HepG2 (cell line): ENCODE data around the gene KRT77. TPM values are rescaled to one million over a fixed set of nuclear protein-coding genes. Genes with fewer than 3 reads are reported as not detected.

ENCODE experiments used
- ATAC-seq: fragments of 200-7000 bp; cut with Tn5 transposase; 3 replicates; pipeline ENCODE4 v1.9.1; 2020; ENCODE audit warnings: mild to moderate bottlenecking, moderate library complexity
- BruUV-seq: library from RNA; stranded (reverse); fragments of 400-500 nt; replicated peaks from 2 replicates; lab custom pipeline; 2021; lab: Mats Ljungman, UMichigan
- CTCF ChIA-PET: fragments of 300-600 bp; formaldehyde crosslinking; extraction: SDS; loops from one replicate; lab custom pipeline; 2021; ENCODE audit warnings: low total read pairs, inconsistent platforms, low intra/inter-chr PET ratio; lab: Yijun Ruan, JAX
- POLR2A ChIA-PET: fragments of 350-600 bp; sonication (Branson Sonifier 250); formaldehyde crosslinking; loops from one replicate; lab custom pipeline; 2020; ENCODE audit warnings: antibody characterized with exemption, inconsistent platforms; lab: Yijun Ruan, JAX
- DNase-seq: peaks from one replicate; pipeline ENCODE4 v3.0.0-alpha.2; 2015; ENCODE audit warnings: low spot score
- FAIRE-seq: peaks from 3 replicates; lab custom pipeline; 2011; peaks lifted over from hg19 to GRCh38; lab: Jason Lieb, UNC
- H2AFZ ChIP-seq: one replicate; pipeline ENCODE4 v1.6.1; 2011; ENCODE audit warnings: low read length, inconsistent platforms
- H3K27ac ChIP-seq: fragments of 300-600 bp; 3 replicates; pipeline ENCODE4 v1.8.0; 2011; ENCODE audit warnings: mixed run types, mild to moderate bottlenecking, mixed read lengths, low read length, inconsistent platforms; ENCODE audit not compliant: insufficient read depth; ENCODE audit errors: extremely low read length
- H3K27me3 ChIP-seq, 2 experiments: fragments of 200-600 bp in 1 of 2; 2 replicates in 1 of 2; 3 replicates in 1 of 2; pipeline versions ENCODE4 v1.6.0 to v1.8.0; 2011; ENCODE audit warnings: low read length in 2 of 2, mild to moderate bottlenecking in 2 of 2, moderate library complexity in 2 of 2, inconsistent platforms in 1 of 2; ENCODE audit not compliant: insufficient read depth in 2 of 2, control insufficient read depth in 1 of 2
- H3K36me3 ChIP-seq, 2 experiments: fragments of 200-600 bp in 1 of 2; replicated peaks in 1 of 2; 2 replicates in 1 of 2; 3 replicates in 1 of 2; pipeline versions ENCODE4 v1.5.1 to v1.8.0; 2011; ENCODE audit warnings: low read length in 2 of 2, inconsistent platforms in 1 of 2; ENCODE audit not compliant: insufficient read depth in 2 of 2, control insufficient read depth in 1 of 2
- H3K4me1 ChIP-seq: 2 replicates; pipeline ENCODE4 v1.5.1; 2012; ENCODE audit warnings: low read length, inconsistent platforms; ENCODE audit not compliant: insufficient read depth
- H3K4me2 ChIP-seq: 2 replicates; pipeline ENCODE4 v1.6.0; 2011; ENCODE audit warnings: low read depth, low read length, inconsistent platforms
- H3K4me3 ChIP-seq, 3 experiments: fragments of 200-600 bp in 1 of 3; sonication (generic), shearing (Covaris generic) in 1 of 3; replicated peaks in 1 of 3; 2 replicates each; pipeline ENCODE4 v1.5.1; 2011 to 2016; ENCODE audit warnings: low read length in 3 of 3, inconsistent platforms in 2 of 3, low read depth in 2 of 3, mild to moderate bottlenecking in 2 of 3, control low read depth in 1 of 3, mixed read lengths in 1 of 3; ENCODE audit not compliant: insufficient read depth in 1 of 3
- H3K79me2 ChIP-seq: one replicate; pipeline ENCODE4 v1.6.1; 2011; ENCODE audit warnings: low read length, inconsistent platforms; ENCODE audit not compliant: insufficient read depth
- H3K9ac ChIP-seq: 2 replicates; pipeline ENCODE4 v1.6.0; 2011; ENCODE audit warnings: mild to moderate bottlenecking, low read depth, low read length, inconsistent platforms; ENCODE audit not compliant: insufficient read depth
- H3K9me3 ChIP-seq: 2 replicates; pipeline ENCODE4 v1.5.1; 2012; ENCODE audit warnings: mild to moderate bottlenecking, low read length
- H4K20me1 ChIP-seq: 2 replicates; pipeline ENCODE4 v1.6.0; 2011; ENCODE audit warnings: inconsistent platforms, mild to moderate bottlenecking, low read length, moderate library complexity; ENCODE audit not compliant: insufficient read depth
- DBP ChIP-seq: sonication (generic); formaldehyde crosslinking; IDR thresholded peaks from 2 replicates; pipeline ENCODE4 v1.4.0; 2020; ENCODE audit warnings: missing genetic modification reagents; ENCODE audit errors: not compliant biosample characterization
- MNT ChIP-seq: fragments of 450-650 bp; IDR thresholded peaks from 2 replicates; pipeline ENCODE4 v1.6.1; 2016
- PHB2 ChIP-seq: fragments of 450-650 bp; IDR thresholded peaks from 2 replicates; pipeline ENCODE4 v1.6.1; 2018; ENCODE audit not compliant: partially characterized antibody
- SYNCRIP ChIP-seq: fragments of 200-400 bp; formaldehyde crosslinking; IDR thresholded peaks from 2 replicates; pipeline ENCODE4 v1.6.1; 2018; ENCODE audit warnings: mild to moderate bottlenecking, low read depth, low read length; ENCODE audit not compliant: insufficient read depth
- ZBTB46 ChIP-seq: sonication (generic); formaldehyde crosslinking; IDR thresholded peaks from 2 replicates; pipeline ENCODE4 v1.4.0; 2020; ENCODE audit warnings: mild to moderate bottlenecking, missing genetic modification reagents, borderline replicate concordance
- ZNF788 ChIP-seq: sonication (generic); formaldehyde crosslinking; IDR thresholded peaks from 2 replicates; pipeline ENCODE4 v1.5.0; 2020; ENCODE audit warnings: mild to moderate bottlenecking, missing genetic modification reagents, borderline replicate concordance
- WGBS: methylation state at CpG from one replicate; pipeline ENCODE4 v1.1.6; 2017; ENCODE audit warnings: low lambda C conversion rate; 5-methylcytosine and 5-hydroxymethylcytosine counted together
- in situ Hi-C: cut with HindIII; loops from 2 replicates; pipeline ENCODE4 v1.10.0; 2017; ENCODE audit warnings: low pct_unique_long_range_greater_than_20kb; ENCODE audit not compliant: extremely low pct_ligation_motif_present
- intact Hi-C: fragments of 100-400 bp; cut with micrococcal nuclease; formaldehyde crosslinking; loops from one replicate; pipeline ENCODE4 v1.10.0; 2022; ENCODE audit not compliant: unreplicated experiment
- polyA plus RNA-seq, 8 experiments: library from polyadenylated mRNA; depleted of rRNA in 3 of 8; stranded (reverse) in 7 of 8; unstranded in 1 of 8; fragments of >200 nt; fragmentation: Illumina TruSeq in 4 of 8; extraction: Trizol in 4 of 8; gene quantifications; 2 replicates each; pipeline versions ENCODE4 v1.2.1 to v1.2.3, GENCODE V29; 2011 to 2016; ENCODE audit warnings: low read depth in 4 of 8, missing spikeins in 1 of 8, mixed read lengths in 1 of 8; ENCODE audit not compliant: insufficient read depth in 1 of 8
- total RNA-seq, 5 experiments: library from RNA; depleted of rRNA; stranded (reverse); fragments of >200 nt; fragmentation: Illumina TruSeq; extraction: Trizol; gene quantifications; 2 replicates each; pipeline ENCODE4 v1.2.3, GENCODE V29; 2016; ENCODE audit warnings: low read depth in 1 of 5
- TF ChIP-seq, protein P1 (sequence below): sonication (generic); formaldehyde crosslinking; IDR thresholded peaks from 2 replicates; pipeline ENCODE4 v1.9.0; 2021; ENCODE audit warnings: missing genetic modification reagents, borderline replicate concordance

KRT77 gene
- total and polyA plus RNA-seq, 2 of the 13 experiments (the other 11 are each of a cell fraction or from before 2014, with no cell fraction given), result not detected

DNA sequence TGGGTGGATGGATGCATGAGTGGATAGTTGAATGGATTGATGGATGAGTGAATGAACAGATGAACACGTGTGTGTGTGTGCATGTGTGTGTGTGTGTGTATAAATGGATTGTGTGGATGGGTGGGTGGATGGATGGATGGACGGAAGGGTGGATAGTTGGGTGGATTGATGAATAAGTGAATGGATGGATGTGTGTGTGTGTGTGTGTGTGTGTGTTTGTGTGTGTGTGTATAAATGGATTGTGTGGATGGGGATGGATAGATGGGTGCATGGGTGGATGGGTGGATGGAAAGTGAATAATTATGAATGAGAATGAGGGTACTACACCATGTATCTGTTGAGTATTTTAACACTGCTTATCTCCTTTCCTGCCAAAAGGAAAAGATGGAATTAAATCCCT, 986 bp downstream of the KRT77 start:
- H3K79me2 ChIP-seq, result no peaks in the 10 kb centered on the region
- no peak overlapping the region for H3K4me2 ChIP-seq
- POLR2A ChIA-PET, result no interaction called here
- peak; percentile 17; the same call in 1 of the 2 replicates for TF ChIP-seq MNT
- TF ChIP-seq PHB2, result no peak
- no peak for TF ChIP-seq ZNF788 (CRISPR knock-in tag)
- no peak for TF ChIP-seq DBP
- TF ChIP-seq, all 625 proteins: peak for 1
- no peak for ATAC-seq
- H2AFZ ChIP-seq, result no peak overlapping the region
- 4% methylated on average over 2 of the region's 2 CpGs for WGBS
- H3K27me3 ChIP-seq, result peaks cover 4 to 18% of the 10 kb centered on the region in 2 experiments; a peak in 4 of 5 replicates
- intact Hi-C loops (no loop called here), in situ Hi-C loops (no loop called here)
- H3K4me1 ChIP-seq, result no peaks in the 10 kb centered on the region
- no peak overlapping the region for H3K27ac ChIP-seq
- no TSS peak for BruUV-seq
- CTCF ChIA-PET, result no interaction called here
- no peak overlapping the region for H3K9ac ChIP-seq
- no peaks in the 10 kb centered on the region for H4K20me1 ChIP-seq
- FAIRE-seq, result no peak
- no peak for DNase-seq
- H3K36me3 ChIP-seq, result no peaks in the 10 kb centered on the region
- H3K9me3 ChIP-seq, result no peaks in the 10 kb centered on the region
- no peak overlapping the region for H3K4me3 ChIP-seq

GRCh38 chr12:52701281-52701680, 2.0 kb downstream of the KRT77 start:
- intact Hi-C loops, result no loop called here
- WGBS, result 47% methylated on average over 12 of the region's 12 CpGs
- no peak for ATAC-seq
- FAIRE-seq, result no peak
- no peak for DNase-seq
- no TSS peak for BruUV-seq
- CTCF ChIA-PET, result no interaction called here
- H3K4me3 ChIP-seq, result no peak overlapping the region
- no peaks in the 10 kb centered on the region for H3K4me1 ChIP-seq
- no peak for TF ChIP-seq SYNCRIP
- TF ChIP-seq, protein P1, sequence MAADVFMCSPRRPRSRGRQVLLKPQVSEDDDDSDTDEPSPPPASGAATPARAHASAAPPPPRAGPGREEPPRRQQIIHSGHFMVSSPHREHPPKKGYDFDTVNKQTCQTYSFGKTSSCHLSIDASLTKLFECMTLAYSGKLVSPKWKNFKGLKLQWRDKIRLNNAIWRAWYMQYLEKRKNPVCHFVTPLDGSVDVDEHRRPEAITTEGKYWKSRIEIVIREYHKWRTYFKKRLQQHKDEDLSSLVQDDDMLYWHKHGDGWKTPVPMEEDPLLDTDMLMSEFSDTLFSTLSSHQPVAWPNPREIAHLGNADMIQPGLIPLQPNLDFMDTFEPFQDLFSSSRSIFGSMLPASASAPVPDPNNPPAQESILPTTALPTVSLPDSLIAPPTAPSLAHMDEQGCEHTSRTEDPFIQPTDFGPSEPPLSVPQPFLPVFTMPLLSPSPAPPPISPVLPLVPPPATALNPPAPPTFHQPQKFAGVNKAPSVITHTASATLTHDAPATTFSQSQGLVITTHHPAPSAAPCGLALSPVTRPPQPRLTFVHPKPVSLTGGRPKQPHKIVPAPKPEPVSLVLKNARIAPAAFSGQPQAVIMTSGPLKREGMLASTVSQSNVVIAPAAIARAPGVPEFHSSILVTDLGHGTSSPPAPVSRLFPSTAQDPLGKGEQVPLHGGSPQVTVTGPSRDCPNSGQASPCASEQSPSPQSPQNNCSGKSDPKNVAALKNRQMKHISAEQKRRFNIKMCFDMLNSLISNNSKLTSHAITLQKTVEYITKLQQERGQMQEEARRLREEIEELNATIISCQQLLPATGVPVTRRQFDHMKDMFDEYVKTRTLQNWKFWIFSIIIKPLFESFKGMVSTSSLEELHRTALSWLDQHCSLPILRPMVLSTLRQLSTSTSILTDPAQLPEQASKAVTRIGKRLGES (CRISPR knock-in tag), result no peak
- TF ChIP-seq ZBTB46 (CRISPR knock-in tag), result no peak
- TF ChIP-seq, all 625 proteins: peak for 0
- H3K36me3 ChIP-seq, result no peaks in the 10 kb centered on the region
- H3K4me2 ChIP-seq, result no peak overlapping the region
- no peak overlapping the region for H2AFZ ChIP-seq
- H4K20me1 ChIP-seq, result no peaks in the 10 kb centered on the region
- no peaks in the 10 kb centered on the region for H3K9me3 ChIP-seq
- H3K9ac ChIP-seq, result no peak overlapping the region
- in situ Hi-C loops, result no loop called here
- H3K27me3 ChIP-seq, result peaks cover 4 to 18% of the 10 kb centered on the region in 2 experiments; a peak in 4 of 5 replicates
- no peaks in the 10 kb centered on the region for H3K79me2 ChIP-seq
- POLR2A ChIA-PET, result no interaction called here
- H3K27ac ChIP-seq, result no peak overlapping the region
